IMR-90 (cell line): ENCODE data around the gene RBBP7. TPM values are rescaled to one million over a fixed set of nuclear protein-coding genes. Genes with fewer than 3 reads are reported as not detected.

Experiments used
- ATAC-seq: fragments of 200-7000 bp; cut with Tn5 transposase; 2 replicates; pipeline ENCODE4 v1.9.1; 2020; ENCODE audit warnings: low read depth, mild to moderate bottlenecking, moderate library complexity
- BruUV-seq: library from RNA; stranded (reverse); fragments of 400-500 nt; replicated peaks from 2 replicates; lab custom pipeline; 2021; lab: Mats Ljungman, UMichigan
- CTCF ChIA-PET: fragments of 300-600 bp; formaldehyde crosslinking; extraction: SDS; loops from one replicate; lab custom pipeline; 2021; ENCODE audit warnings: antibody characterized with exemption; lab: Yijun Ruan, JAX
- POLR2A ChIA-PET: fragments of 300-600 bp; sonication (Branson Sonifier 250); formaldehyde crosslinking; loops from one replicate; lab custom pipeline; 2022; ENCODE audit warnings: antibody characterized with exemption; ENCODE audit not compliant: unreplicated experiment; lab: Charles Lee
- DNase-seq: peaks from one replicate; pipeline ENCODE4 v3.0.0; 2013
- H2AFZ ChIP-seq: replicated peaks from 2 replicates; pipeline ENCODE3; 2013; ENCODE audit warnings: low read length, mild to moderate bottlenecking; ENCODE audit not compliant: poor library complexity
- H2AK5ac ChIP-seq: 2 replicates; pipeline ENCODE4 v1.6.1; 2013; ENCODE audit warnings: low read depth, low read length, inconsistent platforms
- H2AK9ac ChIP-seq: replicated peaks from 2 replicates; pipeline ENCODE3; 2013; ENCODE audit warnings: mild to moderate bottlenecking, low read depth, low read length, moderate library complexity; ENCODE audit not compliant: poor library complexity
- H2BK120ac ChIP-seq: 2 replicates; pipeline ENCODE4 v1.6.1; 2013; ENCODE audit warnings: low read depth, low read length, inconsistent platforms
- H2BK15ac ChIP-seq: 3 replicates; pipeline ENCODE4 v1.6.1; 2013; ENCODE audit warnings: low read depth, low read length, inconsistent platforms
- H2BK20ac ChIP-seq: 2 replicates; pipeline ENCODE4 v1.6.1; 2013; ENCODE audit warnings: low read depth, mild to moderate bottlenecking, inconsistent platforms, low read length, moderate library complexity
- H2BK5ac ChIP-seq: 2 replicates; pipeline ENCODE4 v1.6.1; 2013; ENCODE audit warnings: mild to moderate bottlenecking, low read depth, low read length, inconsistent platforms; ENCODE audit not compliant: poor library complexity, severe bottlenecking
- H3K14ac ChIP-seq: replicated peaks from 2 replicates; pipeline ENCODE4 v1.6.1; 2013; ENCODE audit warnings: low read depth, low read length, inconsistent platforms
- H3K18ac ChIP-seq: 2 replicates; pipeline ENCODE4 v1.6.1; 2013; ENCODE audit warnings: low read depth, low read length, control low read depth
- H3K23ac ChIP-seq: 2 replicates; pipeline ENCODE4 v1.6.1; 2013; ENCODE audit warnings: low read depth, low read length, inconsistent platforms
- H3K27ac ChIP-seq: 2 replicates; pipeline ENCODE4 v1.5.1; 2013; ENCODE audit warnings: mild to moderate bottlenecking, control low read depth, low read length; ENCODE audit not compliant: insufficient read depth
- H3K27me3 ChIP-seq: 2 replicates; pipeline ENCODE4 v1.6.1; 2013; ENCODE audit warnings: low read length; ENCODE audit not compliant: control insufficient read depth, insufficient read depth
- H3K36me3 ChIP-seq: 2 replicates; pipeline ENCODE4 v1.6.1; 2013; ENCODE audit warnings: low read length, mixed read lengths; ENCODE audit not compliant: control insufficient read depth, insufficient read depth
- H3K4ac ChIP-seq: 2 replicates; pipeline ENCODE4 v1.6.1; 2013; ENCODE audit warnings: low read depth, low read length, inconsistent platforms
- H3K4me1 ChIP-seq: 2 replicates; pipeline ENCODE4 v1.6.1; 2013; ENCODE audit warnings: low read length, mixed read lengths; ENCODE audit not compliant: control insufficient read depth, insufficient read depth
- H3K4me2 ChIP-seq: 2 replicates; pipeline ENCODE4 v1.6.1; 2013; ENCODE audit warnings: low read depth, mild to moderate bottlenecking, control low read depth, low read length, moderate library complexity
- H3K4me3 ChIP-seq: 2 replicates; pipeline ENCODE4 v1.5.1; 2013; ENCODE audit warnings: low read depth, mild to moderate bottlenecking, control low read depth, low read length, moderate library complexity; ENCODE audit not compliant: insufficient read depth
- H3K56ac ChIP-seq: 2 replicates; pipeline ENCODE4 v1.6.1; 2013; ENCODE audit warnings: low read length, inconsistent platforms; ENCODE audit not compliant: insufficient read depth; ENCODE audit errors: extremely low read depth
- H3K79me1 ChIP-seq, 2 experiments: 2 replicates each; pipeline ENCODE4 v1.6.1; 2013; ENCODE audit warnings: low read length in 2 of 2, inconsistent platforms in 1 of 2, low read depth in 1 of 2
- H3K9ac ChIP-seq: 2 replicates; pipeline ENCODE4 v1.6.1; 2013; ENCODE audit warnings: low read depth, low read length, control low read depth
- H3K9me1 ChIP-seq: 2 replicates; pipeline ENCODE4 v1.6.1; 2013; ENCODE audit warnings: low read length, inconsistent platforms; ENCODE audit not compliant: insufficient read depth
- H3K9me3 ChIP-seq: 2 replicates; pipeline ENCODE4 v1.6.1; 2013; ENCODE audit warnings: low read length; ENCODE audit not compliant: control insufficient read depth, insufficient read depth
- H4K20me1 ChIP-seq: 2 replicates; pipeline ENCODE4 v1.6.1; 2013; ENCODE audit warnings: low read length, inconsistent platforms; ENCODE audit not compliant: insufficient read depth
- H4K5ac ChIP-seq: 2 replicates; pipeline ENCODE4 v1.6.1; 2013; ENCODE audit warnings: mild to moderate bottlenecking, low read depth, low read length, control low read depth
- H4K8ac ChIP-seq, 2 experiments: 2 replicates each; pipeline ENCODE4 v1.6.1; 2013; ENCODE audit warnings: low read depth in 2 of 2, low read length in 2 of 2, control low read depth in 1 of 2, inconsistent platforms in 1 of 2
- H4K91ac ChIP-seq: 2 replicates; pipeline ENCODE4 v1.6.1; 2013; ENCODE audit warnings: low read depth, low read length, inconsistent platforms; ENCODE audit not compliant: insufficient read depth
- WGBS, 2 experiments: methylation state at CpG; one replicate each; pipeline versions ENCODE4 v1.1.5 to v1.1.7; 2013; ENCODE audit warnings: missing lambda C conversion rate in 2 of 2; ENCODE audit not compliant: insufficient read length in 1 of 2; ENCODE audit errors: extremely low coverage in 2 of 2; 5-methylcytosine and 5-hydroxymethylcytosine counted together
- dilution Hi-C: fragments of 300-500 bp; cut with HindIII; formaldehyde crosslinking; loops from one replicate; pipeline ENCODE4 v1.14.3; 2018; ENCODE audit warnings: low sequenced_read_pairs; ENCODE audit not compliant: unreplicated experiment
- in situ Hi-C: fragments of 300-500 bp; cut with MboI; formaldehyde crosslinking; loops from 3 replicates; pipeline ENCODE4 v1.14.3; 2019; ENCODE audit warnings: low sequenced_read_pairs, inconsistent platforms, mixed read lengths
- intact Hi-C: fragments of 100-400 bp; cut with micrococcal nuclease; formaldehyde crosslinking; loops from 2 replicates; pipeline ENCODE4 v1.10.0; 2022
- polyA plus RNA-seq, 3 experiments: library from polyadenylated mRNA; depleted of rRNA; stranded (reverse); fragments of >200 nt; gene quantifications; 2 replicates each; pipeline ENCODE4 v1.2.3, GENCODE V29; 2012; ENCODE audit warnings: low replicate concordance in 1 of 3
- total RNA-seq: library from RNA; depleted of rRNA; stranded (reverse); fragments of >200 nt; gene quantifications from 2 replicates; pipeline ENCODE4 v1.2.3, GENCODE V29; 2012
- TF ChIP-seq, protein P1 (sequence below): fragments of 150-350 bp; IDR thresholded peaks from 2 replicates; pipeline ENCODE4 v1.6.1; 2017; ENCODE audit warnings: mild to moderate bottlenecking, antibody characterized with exemption, low read length, low read depth

The RBBP7 gene
- total and polyA plus RNA-seq, 2 of the 4 experiments (the other 2 are of a cell fraction), result 147 to 149 TPM

DNA sequence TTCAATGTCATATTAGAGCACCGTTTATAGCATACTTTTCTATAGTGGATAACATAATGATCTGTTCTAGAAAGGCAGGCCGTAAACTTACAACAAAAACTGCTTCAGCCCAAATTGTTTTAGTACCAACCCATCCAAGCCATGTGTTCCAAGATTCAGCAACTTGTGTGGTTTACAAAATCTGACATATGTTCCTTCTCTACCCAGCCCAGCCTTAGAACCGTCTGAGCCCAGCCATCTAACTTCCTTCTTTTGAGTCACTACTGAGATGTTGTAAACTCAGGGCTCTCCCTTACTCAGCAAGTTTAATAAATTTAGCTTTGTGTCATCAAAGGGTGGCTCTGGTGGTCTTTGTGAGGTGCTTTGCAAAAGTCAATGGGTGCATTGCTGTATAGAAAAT lies 43.9 kb upstream of the RBBP7 start:
- BruUV-seq, result no TSS peak

More for the DNA sequence above, 43.9 kb upstream of the RBBP7 start:
- Histone ChIP-seq H3K4me2 (no peak overlapping the region), H2BK5ac (no peak overlapping the region), H2BK20ac (no peak overlapping the region), H4K91ac (no peak overlapping the region), H2AFZ (no peak overlapping the region), H4K20me1 (no peaks in the 10 kb centered on the region), H2AK9ac (no peak overlapping the region), H3K56ac (no peak overlapping the region), H3K9ac (no peak overlapping the region), H3K18ac (no peak overlapping the region), H3K27ac (no peak overlapping the region), H4K5ac (no peak overlapping the region), H4K8ac (no peak overlapping the region), H3K9me3 (no peaks in the 10 kb centered on the region), H3K4me3 (no peak overlapping the region), H3K14ac (no peak overlapping the region), H3K4me1 (no peaks in the 10 kb centered on the region), H3K23ac (no peak overlapping the region), H3K79me1 (no peaks in the 10 kb centered on the region), H3K4ac (no peak overlapping the region), H2BK120ac (no peak overlapping the region), H2BK15ac (no peak overlapping the region), H3K27me3 (peaks cover 10% of the 10 kb centered on the region), H3K9me1 (no peaks in the 10 kb centered on the region), H3K36me3 (no peaks in the 10 kb centered on the region), H2AK5ac (no peak overlapping the region)
- dilution Hi-C loops (no loop called here), in situ Hi-C loops (no loop called here), intact Hi-C loops (no loop called here)
- CTCF ChIA-PET, result no interaction called here
- TF ChIP-seq, protein P1, sequence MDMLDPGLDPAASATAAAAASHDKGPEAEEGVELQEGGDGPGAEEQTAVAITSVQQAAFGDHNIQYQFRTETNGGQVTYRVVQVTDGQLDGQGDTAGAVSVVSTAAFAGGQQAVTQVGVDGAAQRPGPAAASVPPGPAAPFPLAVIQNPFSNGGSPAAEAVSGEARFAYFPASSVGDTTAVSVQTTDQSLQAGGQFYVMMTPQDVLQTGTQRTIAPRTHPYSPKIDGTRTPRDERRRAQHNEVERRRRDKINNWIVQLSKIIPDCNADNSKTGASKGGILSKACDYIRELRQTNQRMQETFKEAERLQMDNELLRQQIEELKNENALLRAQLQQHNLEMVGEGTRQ, result no peak
- 0% methylated on average over 1 of the region's 3 CpGs; no CpG with 5 or more reads in 1 of the 2 experiments for WGBS, 2 experiments
- no peak for DNase-seq
- POLR2A ChIA-PET, result no interaction called here
- ATAC-seq, result no peak
